H9 (cell line): ENCODE results near the gene VDAC1. TPM values are rescaled to one million over a fixed set of nuclear protein-coding genes. Genes with fewer than 3 reads are reported as not detected.

Experiments used
- DNase-seq: peaks from one replicate; pipeline ENCODE4 v3.0.0-alpha.2; 2017
- H2AFZ ChIP-seq: one replicate; pipeline ENCODE4 v1.6.1; 2013; ENCODE audit warnings: mild to moderate bottlenecking, low read length, control low read depth, moderate library complexity
- H2AK5ac ChIP-seq: 2 replicates; pipeline ENCODE4 v1.6.1; 2013; ENCODE audit warnings: low read length, control low read depth, mixed read lengths; ENCODE audit not compliant: insufficient read length
- H2BK120ac ChIP-seq: one replicate; pipeline ENCODE4 v1.6.1; 2013; ENCODE audit warnings: low read depth, mild to moderate bottlenecking, low read length, control low read depth, inconsistent platforms; ENCODE audit not compliant: poor library complexity, severe bottlenecking
- H2BK12ac ChIP-seq: 2 replicates; pipeline ENCODE4 v1.6.1; 2013; ENCODE audit warnings: low read length, control low read depth, mixed read lengths, low read depth; ENCODE audit not compliant: insufficient read length
- H2BK15ac ChIP-seq: 2 replicates; pipeline ENCODE4 v1.6.1; 2013; ENCODE audit warnings: low read depth, low read length, control low read depth
- H2BK20ac ChIP-seq: one replicate; pipeline ENCODE4 v1.6.1; 2013; ENCODE audit warnings: low read depth, mild to moderate bottlenecking, low read length, control low read depth, inconsistent platforms; ENCODE audit not compliant: poor library complexity, severe bottlenecking
- H2BK5ac ChIP-seq: 2 replicates; pipeline ENCODE4 v1.6.1; 2013; ENCODE audit warnings: low read length, control low read depth, mixed read lengths; ENCODE audit not compliant: insufficient read length
- H3K14ac ChIP-seq: 2 replicates; pipeline ENCODE4 v1.6.1; 2013; ENCODE audit warnings: low read length, control low read depth; ENCODE audit not compliant: insufficient read depth
- H3K18ac ChIP-seq: 2 replicates; pipeline ENCODE4 v1.6.1; 2013; ENCODE audit warnings: low read depth, mild to moderate bottlenecking, mixed read lengths, low read length, control low read depth; ENCODE audit not compliant: insufficient read length
- H3K23ac ChIP-seq: 2 replicates; pipeline ENCODE4 v1.6.1; 2013; ENCODE audit warnings: low read length, control low read depth, mixed read lengths, low read depth; ENCODE audit not compliant: insufficient read length
- H3K23me2 ChIP-seq: 2 replicates; pipeline ENCODE4 v1.6.1; 2013; ENCODE audit warnings: low read depth, mild to moderate bottlenecking, mixed read lengths, low read length, control low read depth; ENCODE audit not compliant: insufficient read length, poor library complexity, severe bottlenecking
- H3K27ac ChIP-seq: 2 replicates; pipeline ENCODE4 v1.5.1; 2013; ENCODE audit warnings: low read length, control low read depth, mixed read lengths, low read depth; ENCODE audit not compliant: insufficient read length
- H3K27me3 ChIP-seq: 2 replicates; pipeline ENCODE4 v1.6.1; 2013; ENCODE audit warnings: low read length, control low read depth, inconsistent platforms; ENCODE audit not compliant: insufficient read depth
- H3K4ac ChIP-seq: 2 replicates; pipeline ENCODE4 v1.6.1; 2013; ENCODE audit warnings: low read depth, mild to moderate bottlenecking, control low read depth, inconsistent platforms, low read length, moderate library complexity
- H3K4me1 ChIP-seq: 2 replicates; pipeline ENCODE4 v1.6.1; 2013; ENCODE audit warnings: low read length, control low read depth, inconsistent platforms; ENCODE audit not compliant: insufficient read depth
- H3K4me2 ChIP-seq: 2 replicates; pipeline ENCODE4 v1.6.1; 2013; ENCODE audit warnings: low read length, control low read depth, mixed read lengths; ENCODE audit not compliant: insufficient read length, insufficient read depth
- H3K56ac ChIP-seq: 2 replicates; pipeline ENCODE4 v1.6.1; 2013; ENCODE audit warnings: low read depth, mild to moderate bottlenecking, mixed read lengths, low read length, control low read depth; ENCODE audit not compliant: insufficient read length
- H3K79me1 ChIP-seq: 2 replicates; pipeline ENCODE4 v1.6.1; 2013; ENCODE audit warnings: low read depth, mild to moderate bottlenecking, moderate library complexity, low read length, control low read depth, inconsistent platforms; ENCODE audit not compliant: insufficient read depth, poor library complexity, severe bottlenecking
- H3K79me2 ChIP-seq: 2 replicates; pipeline ENCODE4 v1.6.1; 2013; ENCODE audit warnings: low read length, control low read depth, inconsistent platforms; ENCODE audit not compliant: insufficient read depth
- H3K9ac ChIP-seq: 2 replicates; pipeline ENCODE4 v1.6.1; 2013; ENCODE audit warnings: low read length, control low read depth, mixed read lengths; ENCODE audit not compliant: insufficient read length; ENCODE audit errors: extremely low read depth
- H3K9me3 ChIP-seq: one replicate; pipeline ENCODE4 v1.6.1; 2013; ENCODE audit warnings: low read depth, low read length, inconsistent platforms; ENCODE audit not compliant: control insufficient read depth
- H3T11ph ChIP-seq: one replicate; pipeline ENCODE4 v1.6.1; 2013; ENCODE audit warnings: mild to moderate bottlenecking, low read length, control low read depth, inconsistent platforms
- H4K20me1 ChIP-seq: one replicate; pipeline ENCODE4 v1.6.1; 2013; ENCODE audit not compliant: control insufficient read depth, insufficient read length, insufficient read depth
- H4K5ac ChIP-seq: 2 replicates; pipeline ENCODE4 v1.6.1; 2013; ENCODE audit warnings: low read depth, mild to moderate bottlenecking, mixed read lengths, low read length, control low read depth; ENCODE audit not compliant: insufficient read length
- H4K8ac ChIP-seq: replicated peaks from 2 replicates; pipeline ENCODE4 v1.6.1; 2013; ENCODE audit warnings: low read length, control low read depth, mixed read lengths, low read depth; ENCODE audit not compliant: insufficient read length
- H4K91ac ChIP-seq: 2 replicates; pipeline ENCODE4 v1.6.1; 2013; ENCODE audit warnings: low read depth, mild to moderate bottlenecking, moderate library complexity, mixed read lengths, low read length, control low read depth; ENCODE audit not compliant: insufficient read length
- H3K27ac Mint-ChIP-seq, 3 experiments: 2 replicates in 2 of 3; 3 replicates in 1 of 3; pipeline ENCODE4 v1.8.0; 2020 to 2021; ENCODE audit warnings: mixed read lengths in 3 of 3, mild to moderate bottlenecking in 1 of 3, moderate library complexity in 1 of 3
- H3K27me3 Mint-ChIP-seq: 2 replicates; pipeline ENCODE4 v1.8.0; 2021; ENCODE audit warnings: low read depth, mild to moderate bottlenecking, moderate library complexity, mixed read lengths
- H3K36me3 Mint-ChIP-seq, 3 experiments: 2 replicates in 2 of 3; 3 replicates in 1 of 3; pipeline ENCODE4 v1.8.0; 2020 to 2021; ENCODE audit warnings: low read depth in 3 of 3, mixed read lengths in 3 of 3; ENCODE audit not compliant: insufficient read depth in 1 of 3
- H3K4me1 Mint-ChIP-seq, 2 experiments: 2 replicates each; pipeline ENCODE4 v1.8.0; 2020; ENCODE audit warnings: mixed read lengths in 2 of 2
- H3K4me3 Mint-ChIP-seq, 2 experiments: 2 replicates in 1 of 2; 3 replicates in 1 of 2; pipeline ENCODE4 v1.8.0; 2020 to 2021; ENCODE audit warnings: mild to moderate bottlenecking in 2 of 2, mixed read lengths in 2 of 2, moderate library complexity in 1 of 2
- H3K9me3 Mint-ChIP-seq, 2 experiments: 2 replicates in 1 of 2; 3 replicates in 1 of 2; pipeline ENCODE4 v1.8.0; 2020; ENCODE audit warnings: mild to moderate bottlenecking in 2 of 2, mixed read lengths in 2 of 2, moderate library complexity in 1 of 2
- CTCF ChIP-seq: fragments of 200-600 bp; sonication (generic); conservative IDR thresholded peaks from 3 replicates; pipeline ENCODE4 v1.8.0; 2021; ENCODE audit warnings: antibody characterized with exemption, mild to moderate bottlenecking
- WGBS: extraction: QIAGEN DNeasy Blood & Tissue Kit; methylation state at CpG from one replicate; pipeline ENCODE4 v1.1.7; 2013; ENCODE audit warnings: missing lambda C conversion rate, low lambda C conversion rate, mixed read lengths; ENCODE audit not compliant: insufficient read length; ENCODE audit errors: extremely low coverage; 5-methylcytosine and 5-hydroxymethylcytosine counted together
- total RNA-seq: library from RNA; stranded (reverse); gene quantifications from 2 replicates; pipeline ENCODE4 v1.2.1, GENCODE V29; 2021

Gene VDAC1
- total RNA-seq, 1 experiment from 2014 or later = 208 TPM

GRCh38 chr5:133930061-133930812 lies 74.5 kb downstream of the VDAC1 start:
- no peak overlapping the region for H4K5ac ChIP-seq
- H3K23ac ChIP-seq = no peak overlapping the region
- H3K14ac ChIP-seq = no peak overlapping the region
- no peaks in the 10 kb centered on the region for H3K27me3 ChIP-seq
- Mint-ChIP-seq H3K36me3 (no peaks in the 10 kb centered on the region), H3K27me3 (peaks cover 4% of the 10 kb centered on the region), H3K4me3 (no peak overlapping the region), H3K27ac (no peak overlapping the region), H3K4me1 (peaks cover 0 to 5% of the 10 kb centered on the region in 2 experiments; a peak in 2 of 4 replicates), H3K9me3 (no peaks in the 10 kb centered on the region)
- H2AK5ac ChIP-seq = no peak overlapping the region
- no peaks in the 10 kb centered on the region for H3K4me1 ChIP-seq
- H2BK120ac ChIP-seq = no peak overlapping the region
- TF ChIP-seq CTCF = no peak
- H3K56ac ChIP-seq = no peak overlapping the region
- no peak overlapping the region for H2BK12ac ChIP-seq
- no peak overlapping the region for H3K4me2 ChIP-seq
- H2BK15ac ChIP-seq = no peak overlapping the region
- no peak overlapping the region for H4K8ac ChIP-seq
- H3K79me2 ChIP-seq = no peaks in the 10 kb centered on the region
- H3K23me2 ChIP-seq = no peaks in the 10 kb centered on the region
- H4K91ac ChIP-seq = no peak overlapping the region
- H2BK5ac ChIP-seq = no peak overlapping the region
- H3K27ac ChIP-seq = no peak overlapping the region
- H3K9me3 ChIP-seq = no peaks in the 10 kb centered on the region
- H3T11ph ChIP-seq = no peak overlapping the region
- H3K4ac ChIP-seq = no peak overlapping the region
- no peak overlapping the region for H2AFZ ChIP-seq
- no peak for DNase-seq
- no peaks in the 10 kb centered on the region for H4K20me1 ChIP-seq
- no peaks in the 10 kb centered on the region for H3K79me1 ChIP-seq
- no peak overlapping the region for H3K9ac ChIP-seq
- WGBS = no CpG with 5 or more reads among the region's 16 CpGs
- H3K18ac ChIP-seq = no peak overlapping the region
- H2BK20ac ChIP-seq = no peak overlapping the region
